Measurements from ENCODE around the gene ETNK1.

The ETNK1 gene

DNA sequence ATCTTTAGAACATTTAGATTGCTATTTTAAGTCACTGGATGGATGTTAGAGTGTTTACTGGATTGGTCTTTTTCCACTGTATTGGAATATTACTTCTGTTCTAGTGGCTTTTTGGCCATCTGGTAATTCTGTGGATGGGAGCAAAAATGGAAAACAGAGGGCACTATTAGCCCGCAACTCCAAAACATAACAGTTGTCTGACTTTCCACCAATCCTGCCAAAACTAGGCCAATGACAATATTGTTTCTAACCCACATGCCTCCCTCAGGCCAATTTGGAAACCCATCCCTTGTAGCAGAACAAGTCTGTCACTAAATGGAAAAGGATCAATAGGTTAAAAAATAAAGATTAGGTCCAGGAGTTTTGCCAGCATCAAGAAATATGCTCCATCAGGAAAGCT is 97.8 kb downstream of the ETNK1 start:
- H3K27ac ChIP-seq, result no peak overlapping the region
- DNase-seq, result no peak
- TF ChIP-seq, protein P1, sequence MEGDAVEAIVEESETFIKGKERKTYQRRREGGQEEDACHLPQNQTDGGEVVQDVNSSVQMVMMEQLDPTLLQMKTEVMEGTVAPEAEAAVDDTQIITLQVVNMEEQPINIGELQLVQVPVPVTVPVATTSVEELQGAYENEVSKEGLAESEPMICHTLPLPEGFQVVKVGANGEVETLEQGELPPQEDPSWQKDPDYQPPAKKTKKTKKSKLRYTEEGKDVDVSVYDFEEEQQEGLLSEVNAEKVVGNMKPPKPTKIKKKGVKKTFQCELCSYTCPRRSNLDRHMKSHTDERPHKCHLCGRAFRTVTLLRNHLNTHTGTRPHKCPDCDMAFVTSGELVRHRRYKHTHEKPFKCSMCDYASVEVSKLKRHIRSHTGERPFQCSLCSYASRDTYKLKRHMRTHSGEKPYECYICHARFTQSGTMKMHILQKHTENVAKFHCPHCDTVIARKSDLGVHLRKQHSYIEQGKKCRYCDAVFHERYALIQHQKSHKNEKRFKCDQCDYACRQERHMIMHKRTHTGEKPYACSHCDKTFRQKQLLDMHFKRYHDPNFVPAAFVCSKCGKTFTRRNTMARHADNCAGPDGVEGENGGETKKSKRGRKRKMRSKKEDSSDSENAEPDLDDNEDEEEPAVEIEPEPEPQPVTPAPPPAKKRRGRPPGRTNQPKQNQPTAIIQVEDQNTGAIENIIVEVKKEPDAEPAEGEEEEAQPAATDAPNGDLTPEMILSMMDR (IDR thresholded peaks at IDR 0.05; ENCODE audit: low read depth, low read length), result no peak
- H3K36me3 ChIP-seq, result no peaks in the 10 kb centered on the region
- no peaks in the 10 kb centered on the region for H3K9me3 ChIP-seq (ENCODE audit: severe bottlenecking)
- H3K27me3 ChIP-seq (ENCODE audit: insufficient read depth, low read depth, severe bottlenecking), result peaks cover 42% of the 10 kb centered on the region
- no peak overlapping the region for H3K4me3 ChIP-seq (ENCODE audit: low read depth, low read length)

DNA sequence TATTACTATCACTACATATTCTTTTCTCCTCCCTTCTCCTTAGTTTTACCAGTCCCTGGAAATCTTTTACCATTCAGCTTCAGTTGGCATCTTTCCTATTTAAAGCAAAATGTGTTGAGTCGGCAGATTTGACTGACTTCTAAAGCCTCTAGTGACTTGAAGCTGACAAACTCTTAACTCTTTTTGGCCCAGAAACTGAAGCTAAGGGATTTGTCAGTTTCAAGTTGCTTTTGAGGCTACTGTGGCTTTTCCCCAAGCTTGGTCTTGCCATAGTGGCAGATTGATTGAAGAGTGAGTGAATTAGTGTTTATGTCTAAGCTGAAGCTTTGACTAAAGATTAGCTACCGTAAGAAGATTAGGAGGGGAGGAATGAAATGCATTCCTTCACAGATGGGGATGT is 104.0 kb downstream of the ETNK1 start:
- no peak overlapping the region for H3K27ac ChIP-seq
- no peaks in the 10 kb centered on the region for H3K36me3 ChIP-seq
- peak; percentile 28 for DNase-seq
- H3K27me3 ChIP-seq (ENCODE audit: insufficient read depth, low read depth, severe bottlenecking), result peaks cover 57% of the 10 kb centered on the region
- no peak overlapping the region for H3K4me3 ChIP-seq (ENCODE audit: low read depth, low read length)
- H3K9me3 ChIP-seq (ENCODE audit: severe bottlenecking), result no peaks in the 10 kb centered on the region
- TF ChIP-seq, protein P1 (IDR thresholded peaks at IDR 0.05; ENCODE audit: low read depth, low read length), result no peak

DNA sequence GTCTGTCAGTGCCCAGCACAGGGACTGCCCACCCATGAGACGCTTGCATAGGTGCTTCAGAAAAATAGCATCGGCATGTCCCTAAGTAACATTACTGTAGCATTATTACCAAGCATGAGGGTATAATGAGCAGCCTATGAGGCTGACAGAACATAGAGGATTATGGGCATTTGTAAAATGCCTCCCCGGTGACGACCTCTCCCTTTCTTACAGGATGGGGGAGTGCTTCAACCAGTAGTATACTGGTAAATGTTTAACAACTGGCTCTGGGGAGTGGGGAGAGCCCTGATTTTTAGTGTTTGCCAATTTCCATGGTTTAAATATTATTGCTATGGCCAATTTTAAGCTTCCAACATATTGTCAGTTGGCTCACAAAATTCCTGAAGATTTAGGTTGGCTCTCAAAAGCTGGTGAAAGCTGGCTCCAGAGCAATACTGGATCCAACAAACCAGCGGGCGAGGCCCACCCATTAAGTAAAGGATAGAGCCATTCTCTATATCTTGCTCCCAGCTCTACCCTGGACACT is 104.5 kb downstream of the ETNK1 start:
- Histone ChIP-seq H3K27me3 (ENCODE audit: insufficient read depth, low read depth, severe bottlenecking) (peaks cover 53% of the 10 kb centered on the region), H3K4me3 (ENCODE audit: low read depth, low read length) (no peak overlapping the region)

DNA sequence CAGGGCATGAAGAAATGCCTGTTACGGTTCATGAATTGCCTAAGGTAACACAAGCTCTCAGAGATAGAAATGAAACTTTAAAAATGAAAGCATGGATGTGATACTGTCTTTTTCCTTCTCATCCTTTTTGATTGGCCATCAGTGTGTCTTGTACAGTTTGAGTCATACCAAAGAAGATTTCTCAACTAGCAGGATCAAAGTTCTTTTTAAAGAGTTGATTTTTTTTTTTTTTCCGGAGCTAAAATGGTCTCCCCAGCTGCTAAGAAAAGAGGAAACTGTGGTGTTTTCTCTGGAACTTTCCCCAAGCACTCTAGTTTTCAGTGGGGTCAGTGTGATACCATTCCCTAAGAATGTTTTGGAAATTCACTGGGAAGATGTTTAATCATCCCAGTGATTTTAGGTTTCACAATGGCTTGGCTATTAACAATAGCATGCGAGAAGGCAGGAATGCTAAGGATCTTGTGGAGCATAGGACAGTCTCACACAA is 105.0 kb downstream of the ETNK1 start:
- Histone ChIP-seq H3K4me3 (ENCODE audit: low read depth, low read length) (no peak overlapping the region), H3K27ac (no peak overlapping the region), H3K36me3 (no peaks in the 10 kb centered on the region), H3K27me3 (ENCODE audit: insufficient read depth, low read depth, severe bottlenecking) (peaks cover 53% of the 10 kb centered on the region), H3K9me3 (ENCODE audit: severe bottlenecking) (no peaks in the 10 kb centered on the region)
- no peak for DNase-seq
- TF ChIP-seq, protein P1 (IDR thresholded peaks at IDR 0.05; ENCODE audit: low read depth, low read length), result no peak

More for the DNA sequence above, 104.5 kb downstream of the ETNK1 start:
- H3K27ac ChIP-seq, result no peak overlapping the region
- DNase-seq, result peak; percentile 8
- no peaks in the 10 kb centered on the region for H3K9me3 ChIP-seq (ENCODE audit: severe bottlenecking)
- TF ChIP-seq, protein P1 (IDR thresholded peaks at IDR 0.05; ENCODE audit: low read depth, low read length), result no peak
- no peaks in the 10 kb centered on the region for H3K36me3 ChIP-seq

DNA sequence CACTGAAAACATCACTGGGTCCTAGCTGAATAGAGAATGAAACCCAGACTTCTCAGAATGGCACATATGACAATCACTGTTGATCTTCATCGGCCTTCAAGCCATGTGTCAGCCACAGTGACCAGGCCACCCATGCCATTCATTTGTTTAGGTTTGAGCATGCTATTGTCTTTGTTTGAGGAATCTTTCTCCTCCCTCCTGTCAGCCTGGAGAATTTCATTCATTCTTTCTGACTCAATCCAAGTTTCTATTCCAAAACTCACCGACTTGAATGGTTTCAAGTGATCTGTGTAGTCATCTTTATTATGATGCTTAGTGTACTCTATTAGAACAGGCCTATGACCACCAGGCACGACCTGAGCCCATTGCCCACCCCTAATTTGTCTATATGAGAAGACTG is 106.3 kb downstream of the ETNK1 start:
- TF ChIP-seq, protein P1 (IDR thresholded peaks at IDR 0.05; ENCODE audit: low read depth, low read length), result no peak
- Histone ChIP-seq H3K4me3 (ENCODE audit: low read depth, low read length) (no peak overlapping the region), H3K9me3 (ENCODE audit: severe bottlenecking) (no peaks in the 10 kb centered on the region), H3K36me3 (no peaks in the 10 kb centered on the region), H3K27ac (no peak overlapping the region), H3K27me3 (ENCODE audit: insufficient read depth, low read depth, severe bottlenecking) (peaks cover 46% of the 10 kb centered on the region)
- DNase-seq, result no peak

DNA sequence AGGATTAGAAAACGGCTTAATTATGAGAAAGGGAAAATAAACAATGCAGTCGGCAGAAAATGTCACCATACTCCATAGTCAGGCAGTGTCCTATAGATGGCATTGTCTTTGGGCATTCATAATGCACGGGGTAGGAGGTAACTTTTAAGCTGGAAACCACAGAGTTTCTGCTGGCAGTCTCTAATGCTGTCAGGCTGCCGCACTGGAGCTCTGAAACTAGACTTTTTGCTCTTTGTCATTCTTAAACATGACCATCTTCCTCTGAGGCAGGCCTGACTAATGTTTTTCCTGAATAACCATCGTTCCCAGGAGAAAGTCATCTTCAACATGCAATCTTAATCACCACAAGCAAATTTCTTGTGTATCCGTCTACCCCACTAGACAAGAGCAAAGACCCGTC is 108.8 kb downstream of the ETNK1 start:
- no peak for DNase-seq
- no peaks in the 10 kb centered on the region for H3K9me3 ChIP-seq (ENCODE audit: severe bottlenecking)
- no peak overlapping the region for H3K4me3 ChIP-seq (ENCODE audit: low read depth, low read length)
- H3K27me3 ChIP-seq (ENCODE audit: insufficient read depth, low read depth, severe bottlenecking), result peaks cover 29% of the 10 kb centered on the region
- no peak overlapping the region for H3K27ac ChIP-seq
- TF ChIP-seq, protein P1 (IDR thresholded peaks at IDR 0.05; ENCODE audit: low read depth, low read length), result no peak
- H3K36me3 ChIP-seq, result no peaks in the 10 kb centered on the region
